ENCODE measurements around the gene C4BPB. TPM values are rescaled to one million over a fixed set of nuclear protein-coding genes. Genes with fewer than 3 reads are reported as not detected.

C4BPB gene
- total RNA-seq, 1 donor from 2014 or later: not detected

DNA sequence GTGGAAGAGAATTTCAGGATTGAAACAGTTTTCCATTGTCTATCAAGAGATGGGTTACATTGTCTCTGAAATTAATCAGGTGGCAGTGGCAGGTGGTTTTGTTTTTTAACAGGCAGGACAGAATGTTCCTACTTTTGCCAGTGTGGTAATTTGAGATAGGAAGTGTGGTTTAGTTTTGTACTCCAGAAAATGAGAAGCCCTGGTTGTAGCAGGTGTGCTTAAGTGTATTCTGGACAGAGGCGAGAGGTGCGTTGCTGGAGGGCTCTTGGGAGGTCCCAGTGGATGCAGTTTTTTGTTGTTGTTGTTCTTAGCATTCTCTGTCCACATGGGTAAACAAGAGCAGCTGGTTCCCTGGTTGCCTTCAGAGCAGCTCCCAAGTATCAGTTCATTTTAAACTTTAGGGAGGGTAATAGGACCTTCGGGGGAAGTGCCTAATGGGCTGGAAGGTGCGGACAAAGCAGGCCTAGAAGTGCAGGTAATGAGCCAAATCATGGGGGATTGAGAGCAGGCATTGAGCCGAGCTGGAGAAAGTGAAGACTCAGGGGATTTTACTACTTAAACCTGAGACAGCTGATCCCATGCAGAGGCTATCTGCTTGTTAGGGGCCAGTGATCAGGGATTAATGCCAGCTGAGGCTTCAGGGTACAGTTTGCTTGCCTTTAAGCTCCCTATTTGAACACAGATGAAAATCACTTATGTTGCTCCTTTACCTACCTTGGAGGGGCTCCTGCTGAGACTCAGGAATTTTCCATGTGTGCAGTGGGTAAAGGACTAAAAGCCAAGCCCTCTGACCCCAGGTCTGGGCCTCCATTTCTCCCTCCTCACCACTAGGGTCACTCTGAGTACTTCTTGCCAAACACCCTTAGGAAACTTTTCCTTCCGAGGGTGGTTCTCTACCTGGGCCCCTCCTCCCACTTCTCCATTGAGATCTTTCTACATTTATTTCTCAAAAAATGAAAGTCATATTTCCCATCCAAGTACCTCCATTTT is 29.5 kb upstream of the C4BPB start:
- H3K9ac ChIP-seq (ENCODE audit: low read depth in 1 of 3, low read length in 3 of 3): peak overlapping the region in 1 of 3 donors; percentile 61
- H3K9me3 ChIP-seq (ENCODE audit: control insufficient read depth in 3 of 3, low read length in 3 of 3): no peaks in the 10 kb centered on the region
- peak overlapping the region in 1 of 3 donors; percentile 23 for H3K4me3 ChIP-seq (ENCODE audit: low read length in 3 of 3)
- peak overlapping the region; percentile 89 for H3K27ac ChIP-seq (ENCODE audit: low read depth, low read length)
- peaks cover 19 to 29% (median 25%) of the 10 kb centered on the region in 3 donors for H3K36me3 ChIP-seq (ENCODE audit: control insufficient read depth in 3 of 3, insufficient read depth in 3 of 3, low read length in 3 of 3)
- H3K4me1 ChIP-seq (ENCODE audit: control insufficient read depth in 3 of 3, insufficient read depth in 3 of 3, low read length in 3 of 3): peaks cover 9 to 33% (median 23%) of the 10 kb centered on the region in 3 donors
- no peaks in the 10 kb centered on the region for H3K27me3 ChIP-seq (ENCODE audit: control insufficient read depth in 3 of 3, insufficient read depth in 3 of 3, low read length in 3 of 3)

- Histone ChIP-seq H3K9ac (ENCODE audit: low read depth in 1 of 3, low read length in 3 of 3) (peak overlapping the region in 1 of 3 donors; percentile 61), H3K9me3 (ENCODE audit: control insufficient read depth in 3 of 3, low read length in 3 of 3) (no peaks in the 10 kb centered on the region), H3K4me3 (ENCODE audit: low read length in 3 of 3) (no peak overlapping the region), H3K27ac (ENCODE audit: low read depth, low read length) (peak overlapping the region; percentile 89), H3K27me3 (ENCODE audit: control insufficient read depth in 3 of 3, insufficient read depth in 3 of 3, low read length in 3 of 3) (no peaks in the 10 kb centered on the region), H3K36me3 (ENCODE audit: control insufficient read depth in 3 of 3, insufficient read depth in 3 of 3, low read length in 3 of 3) (peaks cover 19 to 31% (median 28%) of the 10 kb centered on the region in 3 donors), H3K4me1 (ENCODE audit: control insufficient read depth in 3 of 3, insufficient read depth in 3 of 3, low read length in 3 of 3) (peaks cover 11 to 37% (median 28%) of the 10 kb centered on the region in 3 donors)
Observed at GRCh38 chr1:207059881-207060280, 28.8 kb upstream of the C4BPB start.

DNA sequence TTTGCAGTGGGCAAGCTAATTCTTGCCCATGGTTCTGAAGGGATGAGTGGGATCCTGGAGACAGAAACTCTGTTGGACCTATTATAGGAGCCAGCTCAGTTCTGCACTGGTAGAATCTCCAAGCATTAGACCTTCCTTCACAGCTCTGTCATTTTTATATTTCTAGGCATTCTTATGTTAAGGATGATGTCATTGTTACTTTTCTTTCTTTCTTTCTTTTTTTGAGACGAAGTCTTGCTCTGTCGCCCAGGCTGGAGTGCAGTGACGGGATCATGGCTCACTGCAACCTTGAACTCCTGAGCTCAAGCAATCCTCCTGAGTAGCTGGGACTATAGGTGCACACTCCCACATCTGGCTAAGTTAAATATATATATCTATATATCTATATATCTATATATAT is 28.1 kb upstream of the C4BPB start:
- H3K9ac ChIP-seq (ENCODE audit: low read depth in 1 of 3, low read length in 3 of 3): no peak overlapping the region
- H3K4me1 ChIP-seq (ENCODE audit: control insufficient read depth in 3 of 3, insufficient read depth in 3 of 3, low read length in 3 of 3): peaks cover 11 to 37% (median 28%) of the 10 kb centered on the region in 3 donors
- no peak overlapping the region for H3K27ac ChIP-seq (ENCODE audit: low read depth, low read length)
- H3K9me3 ChIP-seq (ENCODE audit: control insufficient read depth in 3 of 3, low read length in 3 of 3): no peaks in the 10 kb centered on the region
- no peaks in the 10 kb centered on the region for H3K27me3 ChIP-seq (ENCODE audit: control insufficient read depth in 3 of 3, insufficient read depth in 3 of 3, low read length in 3 of 3)
- H3K4me3 ChIP-seq (ENCODE audit: low read length in 3 of 3): no peak overlapping the region
- H3K36me3 ChIP-seq (ENCODE audit: control insufficient read depth in 3 of 3, insufficient read depth in 3 of 3, low read length in 3 of 3): peaks cover 19 to 31% (median 29%) of the 10 kb centered on the region in 3 donors

DNA sequence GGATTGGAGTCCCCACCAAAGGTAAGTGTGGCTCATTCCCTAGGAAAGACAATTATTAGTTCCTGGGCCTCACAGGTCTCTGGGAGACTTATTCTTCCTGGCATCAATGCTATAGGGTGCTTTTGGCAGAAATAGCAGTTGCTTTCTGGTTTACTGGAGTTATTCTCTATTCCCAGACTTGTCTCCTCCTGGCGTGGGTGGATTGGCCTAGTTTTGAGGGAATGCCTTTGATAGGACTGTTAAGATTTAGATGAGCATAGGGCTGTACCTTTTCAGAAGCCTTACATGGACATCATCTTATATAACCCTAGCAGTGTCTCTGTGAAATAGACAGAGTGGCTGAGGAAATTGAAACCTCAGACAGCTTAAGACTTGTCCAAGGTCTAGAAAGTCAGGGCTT is 26.6 kb upstream of the C4BPB start:
- Histone ChIP-seq H3K9me3 (ENCODE audit: control insufficient read depth in 3 of 3, low read length in 3 of 3) (no peaks in the 10 kb centered on the region), H3K4me3 (ENCODE audit: low read length in 3 of 3) (no peak overlapping the region), H3K9ac (ENCODE audit: low read depth in 1 of 3, low read length in 3 of 3) (no peak overlapping the region), H3K27me3 (ENCODE audit: control insufficient read depth in 3 of 3, insufficient read depth in 3 of 3, low read length in 3 of 3) (no peaks in the 10 kb centered on the region), H3K36me3 (ENCODE audit: control insufficient read depth in 3 of 3, insufficient read depth in 3 of 3, low read length in 3 of 3) (peaks cover 19 to 41% (median 31%) of the 10 kb centered on the region in 3 donors), H3K27ac (ENCODE audit: low read depth, low read length) (no peak overlapping the region), H3K4me1 (ENCODE audit: control insufficient read depth in 3 of 3, insufficient read depth in 3 of 3, low read length in 3 of 3) (peaks cover 11 to 33% (median 28%) of the 10 kb centered on the region in 3 donors)

GRCh38 chr1:207063014-207063413 is 25.6 kb upstream of the C4BPB start:
- no peak overlapping the region for H3K27ac ChIP-seq (ENCODE audit: low read depth, low read length)
- no peaks in the 10 kb centered on the region for H3K9me3 ChIP-seq (ENCODE audit: control insufficient read depth in 3 of 3, low read length in 3 of 3)
- no peak overlapping the region for H3K9ac ChIP-seq (ENCODE audit: low read depth in 1 of 3, low read length in 3 of 3)
- H3K4me3 ChIP-seq (ENCODE audit: low read length in 3 of 3): no peak overlapping the region
- peaks cover 27 to 50% (median 37%) of the 10 kb centered on the region in 3 donors for H3K36me3 ChIP-seq (ENCODE audit: control insufficient read depth in 3 of 3, insufficient read depth in 3 of 3, low read length in 3 of 3)
- no peaks in the 10 kb centered on the region for H3K27me3 ChIP-seq (ENCODE audit: control insufficient read depth in 3 of 3, insufficient read depth in 3 of 3, low read length in 3 of 3)
- peaks cover 11 to 33% (median 28%) of the 10 kb centered on the region in 3 donors for H3K4me1 ChIP-seq (ENCODE audit: control insufficient read depth in 3 of 3, insufficient read depth in 3 of 3, low read length in 3 of 3)

GRCh38 chr1:207064561-207064960 is 24.1 kb upstream of the C4BPB start:
- H3K27ac ChIP-seq (ENCODE audit: low read depth, low read length): peak overlapping the region; percentile 57
- no peaks in the 10 kb centered on the region for H3K9me3 ChIP-seq (ENCODE audit: control insufficient read depth in 3 of 3, low read length in 3 of 3)
- no peaks in the 10 kb centered on the region for H3K27me3 ChIP-seq (ENCODE audit: control insufficient read depth in 3 of 3, insufficient read depth in 3 of 3, low read length in 3 of 3)
- H3K36me3 ChIP-seq (ENCODE audit: control insufficient read depth in 3 of 3, insufficient read depth in 3 of 3, low read length in 3 of 3): peaks cover 39 to 61% (median 50%) of the 10 kb centered on the region in 3 donors
- peak overlapping the region in 1 of 3 donors; percentile 61 for H3K9ac ChIP-seq (ENCODE audit: low read depth in 1 of 3, low read length in 3 of 3)
- H3K4me3 ChIP-seq (ENCODE audit: low read length in 3 of 3): no peak overlapping the region
- H3K4me1 ChIP-seq (ENCODE audit: control insufficient read depth in 3 of 3, insufficient read depth in 3 of 3, low read length in 3 of 3): peaks cover 4 to 22% (median 17%) of the 10 kb centered on the region in 3 donors

- H3K4me3 ChIP-seq (ENCODE audit: low read length in 3 of 3): no peak overlapping the region
- peaks cover 3 to 18% (median 10%) of the 10 kb centered on the region in 3 donors for H3K4me1 ChIP-seq (ENCODE audit: control insufficient read depth in 3 of 3, insufficient read depth in 3 of 3, low read length in 3 of 3)
Observed at GRCh38 chr1:207067185-207067584, 21.5 kb upstream of the C4BPB start.

DNA sequence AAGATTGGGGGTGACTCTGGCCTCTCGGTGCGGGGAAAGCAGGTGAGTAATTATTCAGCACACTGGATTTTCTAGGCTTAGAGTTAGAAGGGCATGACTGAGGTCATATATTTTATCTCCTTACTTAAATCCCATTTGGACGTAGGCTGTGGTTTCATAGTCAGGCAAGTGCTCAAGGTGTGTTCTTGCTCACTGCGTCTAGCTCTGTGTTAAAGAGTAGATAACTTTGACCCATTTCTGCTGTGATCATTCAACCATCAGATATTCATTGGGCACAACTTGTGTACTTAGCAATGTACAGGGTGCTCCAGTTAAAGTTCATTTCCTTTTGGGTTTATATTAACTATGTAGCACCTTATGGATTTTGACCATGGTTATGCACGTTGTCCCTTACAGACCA is 21.0 kb upstream of the C4BPB start:
- H3K4me1 ChIP-seq (ENCODE audit: control insufficient read depth in 3 of 3, insufficient read depth in 3 of 3, low read length in 3 of 3): peaks cover 3 to 18% (median 10%) of the 10 kb centered on the region in 3 donors
- H3K27ac ChIP-seq (ENCODE audit: low read depth, low read length): no peak overlapping the region
- H3K9ac ChIP-seq (ENCODE audit: low read depth in 1 of 3, low read length in 3 of 3): no peak overlapping the region
- H3K27me3 ChIP-seq (ENCODE audit: control insufficient read depth in 3 of 3, insufficient read depth in 3 of 3, low read length in 3 of 3): no peaks in the 10 kb centered on the region
- H3K9me3 ChIP-seq (ENCODE audit: control insufficient read depth in 3 of 3, low read length in 3 of 3): no peaks in the 10 kb centered on the region
- peaks cover 48 to 75% (median 52%) of the 10 kb centered on the region in 3 donors for H3K36me3 ChIP-seq (ENCODE audit: control insufficient read depth in 3 of 3, insufficient read depth in 3 of 3, low read length in 3 of 3)
- H3K4me3 ChIP-seq (ENCODE audit: low read length in 3 of 3): no peak overlapping the region

More at GRCh38 chr1:207067185-207067584, 21.5 kb upstream of the C4BPB start:
- peaks cover 50 to 75% (median 53%) of the 10 kb centered on the region in 3 donors for H3K36me3 ChIP-seq (ENCODE audit: control insufficient read depth in 3 of 3, insufficient read depth in 3 of 3, low read length in 3 of 3)
- H3K9me3 ChIP-seq (ENCODE audit: control insufficient read depth in 3 of 3, low read length in 3 of 3): no peaks in the 10 kb centered on the region
- no peaks in the 10 kb centered on the region for H3K27me3 ChIP-seq (ENCODE audit: control insufficient read depth in 3 of 3, insufficient read depth in 3 of 3, low read length in 3 of 3)
- H3K27ac ChIP-seq (ENCODE audit: low read depth, low read length): no peak overlapping the region
- no peak overlapping the region for H3K9ac ChIP-seq (ENCODE audit: low read depth in 1 of 3, low read length in 3 of 3)

DNA sequence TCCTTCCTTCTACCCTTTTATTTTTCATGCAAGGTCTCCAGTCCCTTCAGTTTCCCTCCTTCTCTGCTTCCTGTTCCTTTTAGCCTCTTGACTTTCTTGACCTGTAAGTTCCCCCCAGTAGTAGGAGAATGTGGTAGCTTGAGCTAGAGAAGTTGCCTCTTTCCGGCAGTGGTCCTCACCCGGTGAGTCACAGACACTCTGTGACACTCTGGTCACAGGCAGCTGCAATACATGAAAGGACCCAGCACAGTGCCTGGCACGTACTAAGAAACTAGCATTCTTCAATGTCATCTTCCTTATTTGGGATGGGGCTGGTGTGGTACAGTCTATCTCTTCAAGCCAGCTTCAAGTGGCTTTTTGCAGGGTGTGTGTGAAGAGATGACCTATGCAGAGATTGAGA is 19.6 kb upstream of the C4BPB start:
- peaks cover 34 to 69% (median 45%) of the 10 kb centered on the region in 3 donors for H3K36me3 ChIP-seq (ENCODE audit: control insufficient read depth in 3 of 3, insufficient read depth in 3 of 3, low read length in 3 of 3)
- H3K27me3 ChIP-seq (ENCODE audit: control insufficient read depth in 3 of 3, insufficient read depth in 3 of 3, low read length in 3 of 3): no peaks in the 10 kb centered on the region
- H3K4me1 ChIP-seq (ENCODE audit: control insufficient read depth in 3 of 3, insufficient read depth in 3 of 3, low read length in 3 of 3): peaks cover 3 to 10% (median 9%) of the 10 kb centered on the region in 3 donors
- no peak overlapping the region for H3K4me3 ChIP-seq (ENCODE audit: low read length in 3 of 3)
- H3K9ac ChIP-seq (ENCODE audit: low read depth in 1 of 3, low read length in 3 of 3): no peak overlapping the region
- no peak overlapping the region for H3K27ac ChIP-seq (ENCODE audit: low read depth, low read length)
- no peaks in the 10 kb centered on the region for H3K9me3 ChIP-seq (ENCODE audit: control insufficient read depth in 3 of 3, low read length in 3 of 3)

Data from skeletal muscle tissue (tissue), 4 donors.